H1 (cell line): Measurements from ENCODE around the gene ALPP. TPM values are rescaled to one million over a fixed set of nuclear protein-coding genes. Genes with fewer than 3 reads are reported as not detected.
"Not testable (repeated sequence)": the region's sequence is repeated elsewhere in the genome, so short reads cannot be mapped to it uniquely, and the experiment has no call there.

Source experiments
- CTCF ChIA-PET: fragments of 300-600 bp; sonication (Branson Sonifier 250); formaldehyde crosslinking; loops from one replicate; lab custom pipeline; 2021; ENCODE audit not compliant: partially characterized antibody; lab: Charles Lee
- POLR2A ChIA-PET: fragments of 300-600 bp; sonication (Branson Sonifier 250); formaldehyde crosslinking; loops from one replicate; lab custom pipeline; 2021; ENCODE audit warnings: inconsistent platforms; ENCODE audit not compliant: partially characterized antibody; lab: Charles Lee
- DNase-seq, 2 experiments: peaks; one replicate each; pipeline versions ENCODE4 v3.0.0 to v3.0.0-alpha.2; 2010 to 2022; ENCODE audit warnings: low spot score in 2 of 2, low read depth in 1 of 2, mixed read lengths in 1 of 2
- FAIRE-seq: peaks from 2 replicates; lab custom pipeline; 2011; peaks lifted over from hg19 to GRCh38; lab: Jason Lieb, UNC
- H2AFZ ChIP-seq: 2 replicates; pipeline ENCODE4 v1.8.1; 2012; ENCODE audit warnings: low read length, inconsistent platforms
- H2AK5ac ChIP-seq: 2 replicates; pipeline ENCODE4 v1.6.1; 2013; ENCODE audit warnings: low read depth, low read length
- H2BK120ac ChIP-seq: replicated peaks from 2 replicates; pipeline ENCODE3; 2013; ENCODE audit warnings: low read depth, low read length, inconsistent platforms
- H2BK12ac ChIP-seq: 2 replicates; pipeline ENCODE4 v1.6.1; 2013; ENCODE audit warnings: low read depth, low read length
- H2BK15ac ChIP-seq: 2 replicates; pipeline ENCODE4 v1.6.1; 2013; ENCODE audit warnings: low read length
- H2BK20ac ChIP-seq: 2 replicates; pipeline ENCODE4 v1.6.1; 2013; ENCODE audit warnings: low read length
- H2BK5ac ChIP-seq: 2 replicates; pipeline ENCODE4 v1.6.1; 2013; ENCODE audit warnings: low read depth, low read length
- H3K14ac ChIP-seq: 2 replicates; pipeline ENCODE4 v1.6.1; 2013; ENCODE audit warnings: inconsistent platforms; ENCODE audit not compliant: insufficient read length
- H3K18ac ChIP-seq: 2 replicates; pipeline ENCODE4 v1.6.1; 2013; ENCODE audit warnings: low read length; ENCODE audit errors: extremely low read depth
- H3K23ac ChIP-seq: 2 replicates; pipeline ENCODE4 v1.6.1; 2013; ENCODE audit warnings: inconsistent platforms; ENCODE audit not compliant: insufficient read length
- H3K23me2 ChIP-seq: 2 replicates; pipeline ENCODE4 v1.6.1; 2013; ENCODE audit warnings: low read depth, low read length
- H3K27ac ChIP-seq: 2 replicates; pipeline ENCODE4 v1.6.1; 2011; ENCODE audit warnings: low read depth, low read length, inconsistent platforms
- H3K27me3 ChIP-seq, 4 experiments: replicated peaks in 1 of 4; 1 replicate in 1 of 4; 2 replicates in 3 of 4; pipeline versions ENCODE4 v1.6.1 to v1.8.1; 2011 to 2013; ENCODE audit warnings: low read length in 3 of 4, mild to moderate bottlenecking in 3 of 4, inconsistent platforms in 2 of 4, mixed read lengths in 2 of 4, moderate library complexity in 1 of 4; ENCODE audit not compliant: control insufficient read depth in 3 of 4, insufficient read depth in 3 of 4; ENCODE audit errors: extremely low read depth in 1 of 4
- H3K36me3 ChIP-seq, 4 experiments: 2 replicates each; pipeline versions ENCODE4 v1.6.1 to v1.8.1; 2011 to 2013; ENCODE audit warnings: mild to moderate bottlenecking in 4 of 4, low read length in 3 of 4, moderate library complexity in 2 of 4, control low read depth in 1 of 4, inconsistent platforms in 1 of 4; ENCODE audit not compliant: insufficient read depth in 4 of 4, control insufficient read depth in 2 of 4
- H3K4ac ChIP-seq: replicated peaks from 2 replicates; pipeline ENCODE3; 2013; ENCODE audit warnings: low read length, low read depth, mixed read lengths, inconsistent platforms; ENCODE audit not compliant: insufficient read length
- H3K4me1 ChIP-seq, 4 experiments: replicated peaks in 1 of 4; 1 replicate in 1 of 4; 2 replicates in 3 of 4; pipeline versions ENCODE4 v1.6.1 to v1.8.1; 2011 to 2013; ENCODE audit warnings: low read length in 3 of 4, inconsistent platforms in 2 of 4, mixed read lengths in 1 of 4; ENCODE audit not compliant: insufficient read depth in 4 of 4, control insufficient read depth in 3 of 4
- H3K4me2 ChIP-seq, 2 experiments: 2 replicates each; pipeline versions ENCODE4 v1.6.1 to v1.8.1; 2011 to 2013; ENCODE audit warnings: low read depth in 2 of 2, low read length in 2 of 2, control low read depth in 1 of 2, inconsistent platforms in 1 of 2, mild to moderate bottlenecking in 1 of 2; ENCODE audit not compliant: insufficient read depth in 1 of 2
- H3K4me3 ChIP-seq, 4 experiments: fragments of 200-600, 300-600 bp in 1 of 4; sonication (generic), shearing (Covaris generic), sonication (Bioruptor Twin) in 1 of 4; 2 replicates each; pipeline versions ENCODE4 v1.5.1 to v1.8.1; 2011 to 2016; ENCODE audit warnings: low read length in 4 of 4, low read depth in 3 of 4, control low read depth in 2 of 4, inconsistent platforms in 2 of 4, mild to moderate bottlenecking in 2 of 4, mixed read lengths in 1 of 4, moderate library complexity in 1 of 4; ENCODE audit not compliant: insufficient read depth in 2 of 4; ENCODE audit errors: extremely low read depth in 1 of 4
- H3K56ac ChIP-seq: replicated peaks from 2 replicates; pipeline ENCODE3; 2013; ENCODE audit warnings: low read depth, mild to moderate bottlenecking, mixed read lengths, low read length, inconsistent platforms; ENCODE audit not compliant: insufficient read length
- H3K79me1 ChIP-seq: 2 replicates; pipeline ENCODE4 v1.6.1; 2013; ENCODE audit warnings: low read depth, low read length, control low read depth
- H3K79me2 ChIP-seq, 2 experiments: 2 replicates each; pipeline versions ENCODE4 v1.6.1 to v1.8.1; 2012 to 2013; ENCODE audit warnings: low read length in 2 of 2, mild to moderate bottlenecking in 2 of 2, inconsistent platforms in 1 of 2; ENCODE audit not compliant: insufficient read depth in 2 of 2, control insufficient read depth in 1 of 2
- H3K9ac ChIP-seq, 4 experiments: replicated peaks in 1 of 4; 1 replicate in 1 of 4; 2 replicates in 3 of 4; pipeline versions ENCODE4 v1.6.1 to v1.8.1; 2011 to 2013; ENCODE audit warnings: low read depth in 3 of 4, low read length in 3 of 4, control low read depth in 2 of 4, mild to moderate bottlenecking in 2 of 4, moderate library complexity in 2 of 4, inconsistent platforms in 1 of 4; ENCODE audit errors: extremely low read depth in 1 of 4
- H3K9me3 ChIP-seq, 2 experiments: 2 replicates each; pipeline versions ENCODE4 v1.6.1 to v1.8.1; 2012 to 2013; ENCODE audit warnings: mild to moderate bottlenecking in 2 of 2, moderate library complexity in 2 of 2, control low read depth in 1 of 2, inconsistent platforms in 1 of 2, low read depth in 1 of 2, low read length in 1 of 2, mixed read lengths in 1 of 2; ENCODE audit not compliant: insufficient read depth in 2 of 2
- H4K20me1 ChIP-seq, 2 experiments: replicated peaks in 1 of 2; 2 replicates each; pipeline versions ENCODE3 to v1.8.1; 2011 to 2013; ENCODE audit warnings: inconsistent platforms in 2 of 2, low read length in 2 of 2, mild to moderate bottlenecking in 1 of 2; ENCODE audit not compliant: insufficient read depth in 2 of 2, control insufficient read depth in 1 of 2
- H4K5ac ChIP-seq: 2 replicates; pipeline ENCODE4 v1.6.1; 2013; ENCODE audit warnings: low read length, low read depth, mixed read lengths, inconsistent platforms; ENCODE audit not compliant: insufficient read length
- H4K8ac ChIP-seq: 2 replicates; pipeline ENCODE4 v1.8.0; 2013; ENCODE audit warnings: mild to moderate bottlenecking, moderate library complexity, low read length, inconsistent platforms; ENCODE audit not compliant: insufficient read depth; ENCODE audit errors: extremely low read depth
- H4K91ac ChIP-seq: replicated peaks from 2 replicates; pipeline ENCODE3; 2013; ENCODE audit warnings: low read length, mixed read lengths, inconsistent platforms; ENCODE audit not compliant: insufficient read length
- KDM1A ChIP-seq: fragments of 200-600, 300-600 bp; sonication (generic); IDR thresholded peaks from 2 replicates; pipeline ENCODE4 v1.7.1; 2016; ENCODE audit warnings: mild to moderate bottlenecking, low read length, borderline replicate concordance
- WGBS, 2 experiments: shearing (Covaris generic) in 1 of 2; methylation state at CpG; one replicate each; pipeline versions ENCODE4 v1.1.6 to v1.1.7; 2013 to 2015; ENCODE audit warnings: low lambda C conversion rate in 2 of 2, mixed read lengths in 2 of 2, inconsistent platforms in 1 of 2, low coverage in 1 of 2, missing lambda C conversion rate in 1 of 2; ENCODE audit not compliant: insufficient replicate concordance in 2 of 2, insufficient coverage in 1 of 2, insufficient read length in 1 of 2; ENCODE audit errors: extremely low coverage in 1 of 2, missing lambda C conversion rate in 1 of 2; 5-methylcytosine and 5-hydroxymethylcytosine counted together
- polyA plus RNA-seq, 7 experiments: library from polyadenylated mRNA; depleted of rRNA in 3 of 7; stranded (reverse) in 5 of 7; unstranded in 2 of 7; fragments of >200 nt in 5 of 7; fragments of 200-250 nt in 2 of 7; gene quantifications; 1 replicate in 5 of 7; 2 replicates in 1 of 7; 4 replicates in 1 of 7; pipeline versions ENCODE4 v1.2.1 to v1.2.3, GENCODE V29; 2011 to 2013; ENCODE audit warnings: missing spikeins in 2 of 7, mixed read lengths in 2 of 7
- total RNA-seq: library from RNA; stranded (reverse); fragmentation: NEBNext Ultra II Directional; extraction: Animal tissue kit (Norgen Biotek cat#: 25700); gene quantifications from 2 replicates; pipeline ENCODE4 v1.2.1, GENCODE V29; 2021

Gene ALPP
- total and polyA plus RNA-seq, 2 of the 8 experiments (the other 6 are each of a cell fraction or from before 2014, with no cell fraction given): 0.15 TPM

DNA sequence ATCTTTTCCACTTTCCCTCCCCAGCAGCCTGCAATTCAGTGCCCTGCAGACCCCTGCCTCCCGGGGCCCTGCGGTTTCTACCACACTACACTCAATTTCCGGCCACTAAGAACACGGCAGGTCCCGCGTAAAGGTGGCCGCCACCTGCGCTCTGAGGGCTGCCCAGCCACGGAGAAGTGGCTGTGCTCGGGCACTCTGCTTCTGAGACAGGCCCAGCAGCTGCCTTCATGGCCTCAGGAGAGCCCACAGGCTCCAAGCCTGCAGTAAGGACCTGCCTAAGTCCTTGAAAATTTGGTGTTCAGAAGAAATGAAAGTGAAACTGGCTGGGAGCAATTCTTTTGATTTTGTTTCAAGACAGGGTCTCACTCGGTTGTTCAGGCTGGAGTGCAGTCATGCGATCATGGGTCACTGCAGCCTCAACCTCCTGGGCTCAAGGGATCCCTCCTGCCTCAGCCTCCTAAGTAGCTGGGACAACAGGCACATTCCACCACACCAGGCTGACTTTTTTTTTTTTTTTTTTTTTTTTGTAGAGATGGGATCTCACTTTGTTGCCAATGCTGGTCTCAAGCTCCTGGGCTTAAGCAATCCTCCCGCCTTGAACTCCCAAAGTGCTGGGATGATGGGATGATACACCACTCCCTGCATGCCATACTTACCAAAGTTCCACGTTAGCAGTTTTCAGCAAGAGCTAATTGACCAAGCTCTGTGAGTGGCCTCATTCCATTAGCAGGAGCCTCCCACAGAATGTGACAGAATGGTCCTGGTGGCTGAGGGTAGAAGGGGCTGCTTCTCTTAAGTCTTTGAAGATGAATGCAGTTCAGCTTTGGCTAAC lies 14.6 kb upstream of the ALPP start (continued):
- TF ChIP-seq KDM1A: no peak

DNA sequence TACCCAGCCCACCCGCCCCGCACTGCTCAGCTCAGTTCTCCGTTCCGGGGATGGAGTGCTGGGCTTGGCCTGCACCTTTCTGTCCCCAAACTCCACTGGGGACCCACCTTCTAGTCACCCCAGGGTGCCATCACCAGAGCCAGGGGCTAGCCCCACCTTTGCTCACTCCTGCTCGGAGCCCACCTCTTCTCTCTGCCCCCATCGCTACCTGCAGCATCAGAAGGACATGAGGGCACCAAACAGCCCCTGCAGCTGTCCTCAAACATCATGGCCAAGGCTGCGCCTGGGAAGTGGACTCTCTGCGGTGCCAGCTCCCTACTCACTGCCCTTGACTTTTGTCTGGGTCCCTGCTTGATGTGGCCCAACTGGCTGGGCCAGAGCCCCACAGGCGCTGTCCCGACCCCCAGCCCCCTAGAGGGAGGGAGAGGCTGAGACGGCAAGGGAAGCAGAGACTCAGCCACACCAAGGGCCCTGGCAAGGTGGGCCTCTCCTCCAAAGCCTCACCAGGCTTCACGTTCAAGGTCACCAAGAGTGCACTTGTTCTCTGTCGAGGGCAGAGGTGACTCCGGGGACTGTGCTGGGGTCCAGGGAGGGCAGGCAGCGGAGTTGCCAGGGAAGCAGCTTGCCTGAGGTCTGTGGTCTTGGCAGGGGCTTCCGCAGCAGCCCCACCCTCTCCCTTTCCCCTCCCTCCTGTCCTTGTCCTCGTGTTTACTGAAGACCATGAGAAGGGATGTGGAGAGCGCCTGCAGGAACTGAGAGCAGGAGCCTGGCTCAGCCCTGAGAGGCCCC lies 13.6 kb upstream of the ALPP start:
- POLR2A ChIA-PET: interaction anchor here (0.9 to 2.3 kb wide), 5 partner anchors 10 to 63 kb away, joined by 3 to 4 read pairs (median 3); no protein-coding TSS in a partner anchor
- not testable (repeated sequence) for H2AFZ ChIP-seq, H4K8ac ChIP-seq, H3K23ac ChIP-seq, H3K4ac ChIP-seq, H3K9ac ChIP-seq, H2BK5ac ChIP-seq, H3K56ac ChIP-seq, H4K5ac ChIP-seq, H3K14ac ChIP-seq, H3K79me2 ChIP-seq, H3K36me3 ChIP-seq, H2BK120ac ChIP-seq, H4K91ac ChIP-seq, H3K79me1 ChIP-seq, H2BK12ac ChIP-seq, H3K4me2 ChIP-seq, FAIRE-seq, H3K4me3 ChIP-seq, H3K27me3 ChIP-seq, H2BK15ac ChIP-seq, H2BK20ac ChIP-seq, H3K27ac ChIP-seq, H3K18ac ChIP-seq, H4K20me1 ChIP-seq, H2AK5ac ChIP-seq, H3K23me2 ChIP-seq, H3K9me3 ChIP-seq
- CTCF ChIA-PET: interaction anchor here (0.6 to 9.5 kb wide), 29 partner anchors 11 to 489 kb away, joined by 3 to 100 read pairs (median 5); partner anchors contain the start of genes ALPP and NPPC
- H3K4me1 ChIP-seq: peaks cover 0 to 24% (median 6%) of the 10 kb centered on the region in 4 experiments; a peak in 6 of 7 replicates
- peak in 1 of 2 experiments; percentile 44 for DNase-seq
- 91% methylated on average over 13 of the region's 18 CpGs; no CpG with 5 or more reads in 1 of the 2 experiments for WGBS, 2 experiments
